VCaP (cell line): Measurements from ENCODE around the gene GPX7.

Experiments
- H3K27ac ChIP-seq: fragments of 450-650 bp; 2 replicates; pipeline ENCODE4 v1.5.1; 2017
- TF ChIP-seq, protein P1 (sequence below): fragments of 450-650 bp; conservative IDR thresholded peaks from 2 replicates; pipeline ENCODE4 v1.5.1; 2017; ENCODE audit warnings: mild to moderate bottlenecking, moderate library complexity

GPX7 gene

DNA sequence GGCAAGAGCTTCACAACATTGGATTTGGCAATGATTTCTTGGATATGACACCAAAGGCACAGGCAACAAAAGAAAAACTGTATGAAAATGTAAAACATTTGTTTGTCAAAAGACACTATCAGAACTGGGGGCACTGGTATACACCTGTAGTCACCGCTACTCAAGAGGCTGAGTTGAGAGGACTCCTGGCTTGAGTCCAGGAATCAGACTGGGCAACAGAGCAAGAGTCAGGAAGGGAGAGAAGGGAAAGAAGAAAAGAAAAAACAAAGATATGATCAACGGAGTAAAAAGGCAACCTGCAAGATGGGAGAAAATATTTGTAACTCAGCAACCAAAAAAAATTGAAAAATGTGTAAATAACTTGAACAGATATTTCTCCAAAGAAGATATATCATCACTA is 43.2 kb upstream of the GPX7 start:
- TF ChIP-seq, protein P1, sequence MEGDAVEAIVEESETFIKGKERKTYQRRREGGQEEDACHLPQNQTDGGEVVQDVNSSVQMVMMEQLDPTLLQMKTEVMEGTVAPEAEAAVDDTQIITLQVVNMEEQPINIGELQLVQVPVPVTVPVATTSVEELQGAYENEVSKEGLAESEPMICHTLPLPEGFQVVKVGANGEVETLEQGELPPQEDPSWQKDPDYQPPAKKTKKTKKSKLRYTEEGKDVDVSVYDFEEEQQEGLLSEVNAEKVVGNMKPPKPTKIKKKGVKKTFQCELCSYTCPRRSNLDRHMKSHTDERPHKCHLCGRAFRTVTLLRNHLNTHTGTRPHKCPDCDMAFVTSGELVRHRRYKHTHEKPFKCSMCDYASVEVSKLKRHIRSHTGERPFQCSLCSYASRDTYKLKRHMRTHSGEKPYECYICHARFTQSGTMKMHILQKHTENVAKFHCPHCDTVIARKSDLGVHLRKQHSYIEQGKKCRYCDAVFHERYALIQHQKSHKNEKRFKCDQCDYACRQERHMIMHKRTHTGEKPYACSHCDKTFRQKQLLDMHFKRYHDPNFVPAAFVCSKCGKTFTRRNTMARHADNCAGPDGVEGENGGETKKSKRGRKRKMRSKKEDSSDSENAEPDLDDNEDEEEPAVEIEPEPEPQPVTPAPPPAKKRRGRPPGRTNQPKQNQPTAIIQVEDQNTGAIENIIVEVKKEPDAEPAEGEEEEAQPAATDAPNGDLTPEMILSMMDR = no peak
- H3K27ac ChIP-seq = no peak overlapping the region

DNA sequence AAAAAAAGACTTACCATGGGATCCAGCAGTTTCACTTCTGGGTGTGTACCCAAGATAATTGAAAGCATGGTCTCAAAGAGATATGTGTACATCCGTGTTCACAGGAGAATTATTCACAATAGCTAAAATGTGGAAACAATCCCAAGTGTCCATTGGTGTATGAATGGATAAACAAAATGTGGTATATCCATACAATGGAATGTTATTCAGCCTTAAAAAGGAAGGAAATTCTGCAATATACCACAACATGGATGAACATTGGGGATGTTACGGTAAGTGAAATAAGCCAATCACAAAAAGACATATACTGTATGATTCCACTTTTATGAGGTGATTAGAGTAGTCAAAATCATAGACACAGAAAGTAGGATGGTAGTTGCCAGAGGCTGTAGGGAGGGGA is 42.3 kb upstream of the GPX7 start:
- H3K27ac ChIP-seq = no peak overlapping the region
- TF ChIP-seq, protein P1 = no peak

DNA sequence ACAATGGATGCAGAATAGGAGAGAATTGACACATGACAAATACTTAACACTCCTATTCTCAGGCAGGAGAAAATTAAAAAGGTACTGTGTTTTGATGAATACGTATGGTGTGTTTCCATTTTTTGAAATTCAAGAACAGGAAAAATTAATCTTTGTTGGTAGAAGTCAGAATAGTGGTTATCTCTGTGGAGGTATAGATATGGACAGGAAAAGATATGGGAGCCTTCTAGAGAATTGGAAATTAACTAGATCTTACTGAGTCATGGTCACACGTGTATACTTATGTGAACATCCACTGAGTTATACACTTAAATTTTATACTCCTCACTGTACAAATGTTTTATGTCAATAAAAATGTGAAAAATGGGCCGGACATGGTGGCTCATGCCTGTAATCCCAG is 39.4 kb upstream of the GPX7 start:
- TF ChIP-seq, protein P1 = no peak
- H3K27ac ChIP-seq = no peak overlapping the region

DNA sequence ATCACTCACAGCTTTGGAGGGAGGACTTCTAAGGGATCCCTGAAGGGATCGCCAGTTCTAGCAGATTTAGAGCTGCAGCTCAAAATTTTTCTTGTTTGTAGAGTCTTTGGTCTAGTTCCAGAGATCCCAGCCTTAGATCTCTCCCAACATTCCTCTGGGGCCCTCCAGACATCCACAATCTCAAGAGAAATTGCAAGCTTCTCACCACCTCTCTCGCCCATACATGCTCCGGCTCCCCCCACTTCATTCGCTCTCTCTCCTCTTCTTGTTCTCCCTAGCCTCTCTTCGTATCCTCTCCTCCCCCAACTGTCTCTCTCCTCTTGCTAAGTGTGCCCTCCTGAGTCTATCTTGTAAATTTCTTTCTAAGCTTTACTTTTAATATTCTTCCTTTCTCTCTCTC is 34.2 kb upstream of the GPX7 start:
- no peak overlapping the region for H3K27ac ChIP-seq
- TF ChIP-seq, protein P1 = no peak

DNA sequence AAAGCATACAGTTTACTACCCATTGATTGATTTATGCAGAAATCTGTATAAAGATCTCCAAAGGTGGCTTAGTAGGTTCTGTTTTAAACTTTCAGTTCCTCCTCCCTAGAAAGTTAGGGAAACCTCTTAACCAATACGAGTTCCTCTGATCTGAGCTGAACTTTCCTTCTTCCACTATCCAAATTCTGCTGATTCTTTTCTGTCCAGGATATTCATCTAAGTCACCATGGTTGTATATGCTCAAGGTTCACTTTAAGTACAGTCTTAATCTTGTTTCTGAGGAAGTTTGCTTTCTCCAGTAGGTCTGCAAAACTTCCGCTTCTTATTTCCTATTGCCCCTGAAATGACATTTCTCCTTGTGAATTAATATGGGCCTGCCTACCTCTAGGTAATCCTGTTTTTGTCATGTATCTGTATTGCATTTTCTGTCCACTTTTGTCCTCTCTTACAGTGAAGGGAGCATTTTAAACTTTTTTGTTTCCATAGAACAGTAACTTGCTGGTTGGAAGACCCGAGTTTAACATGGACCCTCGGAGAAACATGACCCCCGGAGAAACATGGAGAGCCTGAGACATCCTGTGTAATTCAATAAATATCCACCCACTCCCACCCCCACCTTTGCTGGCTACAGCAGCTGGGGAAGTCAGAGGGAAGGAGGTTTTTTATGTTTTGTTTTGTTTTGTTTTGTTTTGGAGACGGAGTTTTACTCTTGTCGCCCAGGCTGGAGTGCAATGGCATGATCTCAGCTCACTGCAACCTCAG is 32.5 kb upstream of the GPX7 start:
- TF ChIP-seq, protein P1 = no peak
- no peak overlapping the region for H3K27ac ChIP-seq

DNA sequence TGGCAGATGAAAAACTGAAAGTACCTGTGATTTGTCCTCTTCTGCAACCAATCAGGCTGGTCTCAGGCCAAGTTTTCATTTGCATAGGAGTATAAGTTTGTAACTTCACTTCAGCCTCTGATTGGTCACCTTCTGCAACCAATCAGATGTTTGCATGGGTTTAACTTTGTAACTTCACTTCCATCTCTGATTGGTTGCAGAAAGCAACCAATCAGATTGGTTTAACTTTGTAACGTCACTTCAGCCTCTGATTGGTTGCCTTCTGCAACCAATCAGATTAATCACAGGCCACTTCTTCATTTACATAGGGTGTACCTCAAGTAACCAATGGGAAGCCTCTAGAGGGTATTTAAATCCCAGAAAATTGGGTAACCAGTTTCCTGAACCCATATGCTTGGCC is 30.4 kb upstream of the GPX7 start:
- TF ChIP-seq, protein P1 = no peak

DNA sequence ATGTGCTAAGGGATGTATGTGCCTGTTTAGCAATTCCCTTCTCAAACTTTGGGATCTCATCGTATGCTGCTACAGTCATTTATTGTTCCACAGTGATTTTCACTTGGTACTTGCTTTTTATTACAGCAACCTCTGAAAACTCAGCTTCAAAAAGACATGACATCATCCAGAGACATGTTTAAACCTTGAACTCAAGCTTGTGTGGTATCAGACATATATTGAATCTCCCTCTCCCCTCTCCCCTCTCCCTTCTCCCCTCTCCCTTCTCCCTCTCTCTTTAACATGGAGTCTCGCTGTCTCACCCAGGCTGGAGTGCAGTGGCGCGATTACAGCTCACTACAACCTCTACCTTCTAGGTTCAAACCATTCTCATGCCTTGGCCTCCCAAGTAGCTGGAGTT is 29.8 kb upstream of the GPX7 start:
- H3K27ac ChIP-seq = no peak overlapping the region
- TF ChIP-seq, protein P1 = no peak

More for the DNA sequence above, 30.4 kb upstream of the GPX7 start:
- no peak overlapping the region for H3K27ac ChIP-seq
